PC-9 (cell line): ENCODE results near the gene MAP4K3. TPM values are rescaled to one million over a fixed set of nuclear protein-coding genes. Genes with fewer than 3 reads are reported as not detected.

ENCODE experiments used
- BruUV-seq: library from RNA; stranded (reverse); fragments of 400-500 nt; replicated peaks from 2 replicates; lab custom pipeline; 2021; lab: Mats Ljungman, UMichigan
- CTCF ChIA-PET: fragments of 300-600 bp; sonication (Branson Sonifier 250); formaldehyde crosslinking; loops from one replicate; lab custom pipeline; 2022; ENCODE audit warnings: antibody characterized with exemption; lab: Charles Lee
- POLR2A ChIA-PET: fragments of 300-600 bp; sonication (Branson Sonifier 250); formaldehyde crosslinking; loops from one replicate; lab custom pipeline; 2022; ENCODE audit warnings: antibody characterized with exemption; ENCODE audit not compliant: unreplicated experiment; lab: Charles Lee
- DNase-seq, 2 experiments: peaks; one replicate each; pipeline versions ENCODE4 v3.0.0 to v3.0.0-alpha.2; 2015 to 2022; ENCODE audit warnings: mixed read lengths in 1 of 2
- H2AFZ ChIP-seq: fragments of 200-600 bp; sonication (generic); 2 replicates; pipeline ENCODE4 v1.8.1; 2017; ENCODE audit warnings: antibody characterized with exemption
- H3F3A ChIP-seq: fragments of 200-600 bp; sonication (generic); 2 replicates; pipeline ENCODE4 v1.8.1; 2017; ENCODE audit warnings: antibody characterized with exemption, mild to moderate bottlenecking, low read depth; ENCODE audit not compliant: insufficient read depth
- H3K27ac ChIP-seq: fragments of 200-600 bp; sonication (generic); 2 replicates; pipeline ENCODE4 v1.6.1; 2016; ENCODE audit warnings: mixed run types
- H3K27me3 ChIP-seq: fragments of 200-600 bp; sonication (generic); 2 replicates; pipeline ENCODE4 v1.6.1; 2016; ENCODE audit warnings: low read depth, mixed run types; ENCODE audit not compliant: insufficient read depth
- H3K36me3 ChIP-seq: fragments of 200-600 bp; sonication (generic); 2 replicates; pipeline ENCODE4 v1.6.1; 2016; ENCODE audit warnings: low read depth, mixed run types
- H3K4me1 ChIP-seq: fragments of 200-600 bp; sonication (generic); replicated peaks from 2 replicates; pipeline ENCODE4 v1.6.1; 2016; ENCODE audit warnings: mixed run types; ENCODE audit not compliant: insufficient read depth
- H3K4me2 ChIP-seq: fragments of 200-600 bp; sonication (generic); 2 replicates; pipeline ENCODE4 v1.6.1; 2017; ENCODE audit warnings: mixed run types
- H3K4me3 ChIP-seq: fragments of 200-600 bp; sonication (generic); 2 replicates; pipeline ENCODE4 v1.6.1; 2016; ENCODE audit warnings: mixed run types
- H3K79me2 ChIP-seq: fragments of 200-600 bp; sonication (generic); 2 replicates; pipeline ENCODE4 v1.6.1; 2017; ENCODE audit warnings: low read depth, mixed run types
- H3K9me2 ChIP-seq: fragments of 200-600 bp; sonication (generic); 2 replicates; pipeline ENCODE4 v1.8.1; 2017; ENCODE audit warnings: mild to moderate bottlenecking; ENCODE audit not compliant: insufficient read depth
- H3K9me3 ChIP-seq: fragments of 200-600 bp; sonication (generic); 2 replicates; pipeline ENCODE4 v1.8.1; 2016; ENCODE audit warnings: low read depth; ENCODE audit not compliant: insufficient read depth
- H4K20me1 ChIP-seq: fragments of 200-600 bp; sonication (generic); 2 replicates; pipeline ENCODE4 v1.8.1; 2017; ENCODE audit not compliant: insufficient read depth
- CTCF ChIP-seq: fragments of 200-600 bp; sonication (generic); conservative IDR thresholded peaks from 2 replicates; pipeline ENCODE4 v1.6.1; 2017; ENCODE audit warnings: mixed run types, antibody characterized with exemption, mild to moderate bottlenecking, moderate library complexity
- EZH2 ChIP-seq: fragments of 200-600 bp; sonication (generic); IDR thresholded peaks from 2 replicates; pipeline ENCODE4 v1.8.0; 2017; ENCODE audit warnings: antibody characterized with exemption, low read depth
- intact Hi-C: fragments of 100-400 bp; cut with micrococcal nuclease; formaldehyde crosslinking; loops from one replicate; pipeline ENCODE4 v1.10.0; 2022; ENCODE audit not compliant: unreplicated experiment
- total RNA-seq: library from RNA; stranded (reverse); gene quantifications from 2 replicates; pipeline ENCODE4 v1.2.3, GENCODE V29; 2021

Gene MAP4K3
- total RNA-seq, 1 experiment from 2014 or later: 38.4 TPM

GRCh38 chr2:39377226-39377939 lies 59.7 kb downstream of the MAP4K3 start:
- Histone ChIP-seq H3K4me3 (no peak overlapping the region), H3F3A (no peaks in the 10 kb centered on the region; the same call in 1 of the 2 replicates), H3K27me3 (no peaks in the 10 kb centered on the region), H3K27ac (no peak overlapping the region), H3K4me1 (no peaks in the 10 kb centered on the region), H3K4me2 (no peak overlapping the region), H3K9me3 (no peaks in the 10 kb centered on the region; the same call in 1 of the 2 replicates), H3K79me2 (peaks cover 26% of the 10 kb centered on the region), H3K9me2 (no peaks in the 10 kb centered on the region), H2AFZ (no peak overlapping the region), H4K20me1 (peaks cover 5% of the 10 kb centered on the region; the same call in 1 of the 2 replicates), H3K36me3 (peaks cover 15% of the 10 kb centered on the region; the same call in 1 of the 2 replicates)
- TF ChIP-seq EZH2: no peak
- no peak for TF ChIP-seq CTCF
- intact Hi-C loops: no loop called here
- DNase-seq: no peak
- POLR2A ChIA-PET: interaction anchor here (0.6 to 0.7 kb wide), 3 partner anchors 35 to 355 kb away, joined by 3 to 9 read pairs (median 7); no protein-coding TSS in a partner anchor
- CTCF ChIA-PET: no interaction called here
- BruUV-seq: no TSS peak

DNA sequence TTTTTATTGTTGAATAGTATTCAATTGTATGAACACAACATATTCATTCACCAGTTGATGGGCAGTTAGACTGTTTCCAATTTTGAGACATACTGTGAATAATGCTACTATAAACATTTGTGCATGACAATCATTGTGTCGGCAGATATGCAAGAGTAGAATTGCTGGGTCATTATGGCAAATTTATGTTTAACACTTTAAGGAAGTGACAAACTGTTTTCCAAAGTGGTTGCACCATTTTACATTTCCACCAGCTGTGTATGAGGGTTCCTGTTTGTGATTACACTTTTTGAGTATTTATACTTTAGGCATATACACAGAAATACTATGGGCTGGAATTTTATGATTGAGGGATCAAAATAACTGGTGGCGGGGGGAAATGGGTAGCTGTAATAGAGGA lies 61.2 kb downstream of the MAP4K3 start:
- intact Hi-C loops: no loop called here
- Histone ChIP-seq H3F3A (no peaks in the 10 kb centered on the region; the same call in 1 of the 2 replicates), H3K27ac (no peak overlapping the region), H3K9me2 (no peaks in the 10 kb centered on the region), H3K79me2 (peaks cover 26% of the 10 kb centered on the region), H3K4me1 (no peaks in the 10 kb centered on the region), H3K9me3 (no peaks in the 10 kb centered on the region; the same call in 1 of the 2 replicates), H3K4me3 (no peak overlapping the region), H4K20me1 (peaks cover 5% of the 10 kb centered on the region; the same call in 1 of the 2 replicates), H3K4me2 (no peak overlapping the region), H3K36me3 (peaks cover 21% of the 10 kb centered on the region), H3K27me3 (no peaks in the 10 kb centered on the region), H2AFZ (no peak overlapping the region)
- ChIA-PET CTCF (interaction anchor here (0.6 kb wide), 1 partner anchor 382 kb away, joined by 3 read pairs; no protein-coding TSS in a partner anchor), POLR2A (interaction anchor here (0.6 kb wide), 1 partner anchor 229 kb away, joined by 4 read pairs; no protein-coding TSS in a partner anchor)
- no peak for TF ChIP-seq CTCF
- no peak for TF ChIP-seq EZH2
- no TSS peak for BruUV-seq
- DNase-seq: no peak

DNA sequence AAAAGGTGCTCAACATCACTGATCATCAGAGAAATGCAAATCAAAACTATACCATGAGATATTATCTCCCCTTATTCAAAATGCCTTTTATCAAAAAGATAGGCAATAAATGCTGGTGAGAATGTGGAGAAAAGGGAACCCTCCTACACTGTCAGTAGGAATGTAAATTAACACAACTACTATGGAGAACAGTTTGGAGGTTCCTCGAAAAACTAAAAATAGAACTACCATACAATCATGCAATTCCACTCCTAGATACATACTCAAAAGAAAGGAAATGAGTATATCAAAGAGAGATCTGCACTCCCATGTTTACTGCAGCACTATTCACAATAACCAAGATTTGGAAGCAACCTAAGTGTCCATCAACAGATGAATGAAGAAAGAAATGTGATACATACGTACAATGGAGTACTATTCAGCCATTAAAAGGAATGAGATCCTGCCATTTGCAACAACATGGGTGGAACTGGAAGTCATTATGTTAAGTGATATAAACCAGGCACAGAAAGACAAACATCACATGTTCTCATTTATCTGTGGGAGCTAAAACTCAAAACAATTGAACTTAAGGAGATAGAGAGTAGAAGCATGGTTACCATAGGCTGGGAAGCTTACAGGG lies 63.8 kb downstream of the MAP4K3 start:
- no peak for TF ChIP-seq EZH2
- no peak for TF ChIP-seq CTCF
- Histone ChIP-seq H3K36me3 (peaks cover 22% of the 10 kb centered on the region), H3K27ac (no peak overlapping the region), H2AFZ (no peak overlapping the region), H3F3A (no peaks in the 10 kb centered on the region; the same call in 1 of the 2 replicates), H3K79me2 (peaks cover 15% of the 10 kb centered on the region), H3K4me3 (no peak overlapping the region), H3K4me2 (no peak overlapping the region), H3K9me2 (no peaks in the 10 kb centered on the region), H3K9me3 (no peaks in the 10 kb centered on the region; the same call in 1 of the 2 replicates), H3K4me1 (no peaks in the 10 kb centered on the region), H4K20me1 (peaks cover 5% of the 10 kb centered on the region; the same call in 1 of the 2 replicates), H3K27me3 (no peaks in the 10 kb centered on the region)
- DNase-seq: no peak
- POLR2A ChIA-PET: no interaction called here
- no TSS peak for BruUV-seq
- intact Hi-C loops: no loop called here
- CTCF ChIA-PET: no interaction called here
